ENCODE results near the gene MED8. TPM values are rescaled to one million over a fixed set of nuclear protein-coding genes. Genes with fewer than 3 reads are reported as not detected.

Gene MED8
- total and polyA plus RNA-seq, 2 experiments from 2014 or later: 16.6 to 25.7 TPM

- no peak overlapping the region for H3K27ac ChIP-seq (ENCODE audit: low read depth)
- no peak for ATAC-seq
- H3K27me3 ChIP-seq (ENCODE audit: insufficient read depth): no peaks in the 10 kb centered on the region
- no peaks in the 10 kb centered on the region for H4K20me1 ChIP-seq (replicated peaks; ENCODE audit: insufficient read depth)
- H3K79me2 ChIP-seq (replicated peaks; ENCODE audit: insufficient read depth): no peaks in the 10 kb centered on the region
- no peak for TF ChIP-seq ZNF331 (CRISPR knock-in tag; IDR thresholded peaks at IDR 0.05; ENCODE audit: low read depth)
- no peak for TF ChIP-seq NANOG (IDR thresholded peaks at IDR 0.05; ENCODE audit: borderline replicate concordance)
- no peak for TF ChIP-seq POLR2AphosphoS5 (IDR thresholded peaks at IDR 0.05; ENCODE audit: low read depth)
- no peak for TF ChIP-seq EZH2phosphoT487 (IDR thresholded peaks at IDR 0.05; ENCODE audit: unreplicated experiment)
- TF ChIP-seq EZH2 (IDR thresholded peaks at IDR 0.05; ENCODE audit: low read depth, unreplicated experiment): no peak
- TF ChIP-seq CTCF (conservative IDR thresholded peaks at IDR 0.05; ENCODE audit: low read depth in 2 of 2): no peak
- TF ChIP-seq ZNF114 (CRISPR knock-in tag; IDR thresholded peaks at IDR 0.05): no peak
- no peak for TF ChIP-seq REST (IDR thresholded peaks at IDR 0.05; ENCODE audit: unreplicated experiment)
- TF ChIP-seq ETS1 (IDR thresholded peaks at IDR 0.05): no peak
- TF ChIP-seq JUNB (IDR thresholded peaks at IDR 0.05; ENCODE audit: unreplicated experiment): no peak
- TF ChIP-seq ZNF462 (CRISPR knock-in tag; IDR thresholded peaks at IDR 0.05): no peak
- TF ChIP-seq CREB1 (CRISPR knock-in tag; IDR thresholded peaks at IDR 0.05; ENCODE audit: low read depth): no peak
- no peak for TF ChIP-seq STAT1 (IDR thresholded peaks at IDR 0.05; ENCODE audit: unreplicated experiment)
- Mint-ChIP-seq H3K36me3 (ENCODE audit: low read depth) (peaks cover 29% of the 10 kb centered on the region), H3K27me3 (ENCODE audit: insufficient read depth, low read depth, poor library complexity) (no peaks in the 10 kb centered on the region), H3K4me1 (peaks cover 10% of the 10 kb centered on the region; the same call in 2 of the 3 replicates), H3K4me3 (no peak overlapping the region), H3K9me3 (no peaks in the 10 kb centered on the region), H3K27ac (no peak overlapping the region)
- no peak for DNase-seq (ENCODE audit: low spot score)
- H3K9me2 ChIP-seq (ENCODE audit: insufficient read depth): no peaks in the 10 kb centered on the region
- no peaks in the 10 kb centered on the region for H3K36me3 ChIP-seq (ENCODE audit: insufficient read depth)
- H3K4me3 ChIP-seq: no peak overlapping the region
- H3K4me2 ChIP-seq: no peak overlapping the region
- no peaks in the 10 kb centered on the region for H3F3A ChIP-seq (replicated peaks; ENCODE audit: low read depth)
- peaks cover 5% of the 10 kb centered on the region; the same call in 1 of the 2 replicates for H3K4me1 ChIP-seq (ENCODE audit: insufficient read depth)
- no peak overlapping the region for H2AFZ ChIP-seq
Measured at GRCh38 chr1:43422995-43423671, 33.5 kb upstream of the MED8 start.

Measured in GM23338 (cell line).